Hepatocyte (in vitro differentiated cells): ENCODE results near the gene NRXN2.

Source experiments
- EZH2phosphoT487 ChIP-seq: fragments of 200-600 bp; sonication (generic); IDR thresholded peaks from one replicate; pipeline ENCODE4 v1.6.1; 2018; ENCODE audit warnings: antibody characterized with exemption, mild to moderate bottlenecking, low read depth, moderate library complexity; ENCODE audit not compliant: unreplicated experiment, severe bottlenecking
- TF ChIP-seq, protein P1 (sequence below): fragments of 200-600 bp; sonication (generic); IDR thresholded peaks from 2 replicates; pipeline ENCODE4 v1.5.1; 2016; ENCODE audit warnings: antibody characterized with exemption, mild to moderate bottlenecking; ENCODE audit not compliant: poor library complexity

DNA sequence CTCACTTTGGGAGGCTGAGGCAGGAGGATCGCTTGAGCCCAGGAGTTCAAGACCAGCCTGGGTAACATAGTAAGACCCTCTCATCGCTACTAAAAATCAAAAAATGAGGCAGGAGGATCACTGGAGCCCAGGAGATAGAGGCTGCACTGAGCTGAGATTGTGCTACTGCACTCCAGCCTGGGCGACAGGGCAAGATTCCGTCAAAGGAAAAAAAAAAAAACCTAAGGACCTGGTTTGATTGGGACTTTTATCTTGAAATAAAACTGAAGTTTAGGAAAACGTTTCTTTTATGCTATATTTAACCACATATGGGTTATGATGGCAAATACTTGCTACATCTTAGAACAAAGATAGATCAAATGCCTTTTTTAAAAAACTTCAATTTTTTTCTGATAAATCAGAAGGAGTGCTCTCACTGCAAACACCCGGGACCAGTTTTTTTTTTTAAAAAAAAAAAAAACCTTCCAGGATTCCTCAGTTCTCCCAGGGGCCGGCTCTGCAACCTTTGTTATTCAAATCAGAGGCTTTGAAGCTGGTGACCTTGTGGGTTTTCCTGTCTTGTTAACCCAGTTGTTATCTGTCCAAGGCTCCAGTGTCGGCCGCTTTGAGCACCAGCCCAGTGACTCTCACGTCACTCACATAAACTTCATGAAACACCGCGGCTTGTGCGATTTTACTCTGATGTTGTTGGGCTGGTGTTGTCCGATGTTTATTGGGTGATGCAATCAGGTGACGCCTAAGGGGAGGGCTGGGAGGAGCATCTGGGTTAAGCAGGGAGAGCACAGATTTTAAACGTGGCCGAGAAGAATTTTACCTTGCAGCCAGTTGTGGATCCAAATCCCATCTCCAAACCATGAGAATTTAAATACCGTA, 156.7 kb downstream of the NRXN2 start:
- TF ChIP-seq, protein P1, sequence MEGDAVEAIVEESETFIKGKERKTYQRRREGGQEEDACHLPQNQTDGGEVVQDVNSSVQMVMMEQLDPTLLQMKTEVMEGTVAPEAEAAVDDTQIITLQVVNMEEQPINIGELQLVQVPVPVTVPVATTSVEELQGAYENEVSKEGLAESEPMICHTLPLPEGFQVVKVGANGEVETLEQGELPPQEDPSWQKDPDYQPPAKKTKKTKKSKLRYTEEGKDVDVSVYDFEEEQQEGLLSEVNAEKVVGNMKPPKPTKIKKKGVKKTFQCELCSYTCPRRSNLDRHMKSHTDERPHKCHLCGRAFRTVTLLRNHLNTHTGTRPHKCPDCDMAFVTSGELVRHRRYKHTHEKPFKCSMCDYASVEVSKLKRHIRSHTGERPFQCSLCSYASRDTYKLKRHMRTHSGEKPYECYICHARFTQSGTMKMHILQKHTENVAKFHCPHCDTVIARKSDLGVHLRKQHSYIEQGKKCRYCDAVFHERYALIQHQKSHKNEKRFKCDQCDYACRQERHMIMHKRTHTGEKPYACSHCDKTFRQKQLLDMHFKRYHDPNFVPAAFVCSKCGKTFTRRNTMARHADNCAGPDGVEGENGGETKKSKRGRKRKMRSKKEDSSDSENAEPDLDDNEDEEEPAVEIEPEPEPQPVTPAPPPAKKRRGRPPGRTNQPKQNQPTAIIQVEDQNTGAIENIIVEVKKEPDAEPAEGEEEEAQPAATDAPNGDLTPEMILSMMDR: no peak
- no peak for TF ChIP-seq EZH2phosphoT487
